ENCODE data around the gene NFXL1.
"Not testable (repeated sequence)": the region's sequence is repeated elsewhere in the genome, so short reads cannot be mapped to it uniquely, and the experiment has no call there.

NFXL1 gene

GRCh38 chr4:47914220-47914925, at the start of gene NFXL1:
TSS of gene NFXL1 (minus strand) at chr4:47914583. CDS start at chr4:47914203, 380 bp downstream.
- peak; percentile 98 for DNase-seq (ENCODE audit: low read depth)

- no peak for DNase-seq (ENCODE audit: low read depth)
Measured at GRCh38 chr4:47954677-47955076, 40.3 kb upstream of the NFXL1 start.

GRCh38 chr4:47954245-47954644, 39.9 kb upstream of the NFXL1 start:
- DNase-seq (ENCODE audit: low read depth) = no peak

- DNase-seq (ENCODE audit: low read depth) = no peak
Measured at GRCh38 chr4:47945930-47946726, 31.7 kb upstream of the NFXL1 start.

- no peak for DNase-seq (ENCODE audit: low read depth)
Measured at GRCh38 chr4:47942081-47942819, 27.9 kb upstream of the NFXL1 start.

GRCh38 chr4:47939456-47939855, 25.1 kb upstream of the NFXL1 start:
- no peak for DNase-seq (ENCODE audit: low read depth)

GRCh38 chr4:47936336-47936735, 22.0 kb upstream of the NFXL1 start:
- no peak for DNase-seq (ENCODE audit: low read depth)

- peak; percentile 45 for DNase-seq (ENCODE audit: low read depth)
Measured at GRCh38 chr4:47933840-47934239, 19.5 kb upstream of the NFXL1 start.

- DNase-seq (ENCODE audit: low read depth) = peak; percentile 75
Measured at GRCh38 chr4:47930971-47931804, 16.8 kb upstream of the NFXL1 start.

- no peak for DNase-seq (ENCODE audit: low read depth)
Measured at GRCh38 chr4:47929682-47930201, 15.4 kb upstream of the NFXL1 start.

GRCh38 chr4:47926667-47927258, 12.4 kb upstream of the NFXL1 start:
- DNase-seq (ENCODE audit: low read depth) = peak; percentile 24

- not testable (repeated sequence) for DNase-seq (ENCODE audit: low read depth)
Measured at GRCh38 chr4:47923261-47923608, 8.9 kb upstream of the NFXL1 start.

- DNase-seq (ENCODE audit: low read depth) = not testable (repeated sequence)
Measured at GRCh38 chr4:47922436-47923260, 8.3 kb upstream of the NFXL1 start.

- DNase-seq (ENCODE audit: low read depth) = not testable (repeated sequence)
Measured at GRCh38 chr4:47917163-47917562, 2.8 kb upstream of the NFXL1 start.

- no peak for DNase-seq (ENCODE audit: low read depth)
Measured at GRCh38 chr4:47915378-47915777, 995 bp upstream of the NFXL1 start.

- DNase-seq (ENCODE audit: low read depth) = no peak
Measured at GRCh38 chr4:47914926-47915237, 499 bp upstream of the NFXL1 start.

- DNase-seq (ENCODE audit: low read depth) = no peak
Measured at GRCh38 chr4:47913861-47914219, 543 bp downstream of the NFXL1 start.

GRCh38 chr4:47913330-47913729, 1.1 kb downstream of the NFXL1 start:
- no peak for DNase-seq (ENCODE audit: low read depth)

- DNase-seq (ENCODE audit: low read depth) = peak; percentile 24
Measured at GRCh38 chr4:47907089-47907646, 7.2 kb downstream of the NFXL1 start.

GRCh38 chr4:47899639-47900038, 14.7 kb downstream of the NFXL1 start:
- DNase-seq (ENCODE audit: low read depth) = no peak
